Activated gamma-delta T cell treated with anti-CD3 and anti-CD28 coated beads, Interleukin-2, amount 50 U/mL, for 16 hours (primary cell): ENCODE results near the gene ATXN1.
"Not testable (repeated sequence)": the region's sequence is repeated elsewhere in the genome, so short reads cannot be mapped to it uniquely, and the experiment has no call there.

Experiments used
- DNase-seq: peaks from one replicate; pipeline ENCODE4 v3.0.0-alpha.2; 2020; ENCODE audit warnings: low read depth

ATXN1 gene

DNA sequence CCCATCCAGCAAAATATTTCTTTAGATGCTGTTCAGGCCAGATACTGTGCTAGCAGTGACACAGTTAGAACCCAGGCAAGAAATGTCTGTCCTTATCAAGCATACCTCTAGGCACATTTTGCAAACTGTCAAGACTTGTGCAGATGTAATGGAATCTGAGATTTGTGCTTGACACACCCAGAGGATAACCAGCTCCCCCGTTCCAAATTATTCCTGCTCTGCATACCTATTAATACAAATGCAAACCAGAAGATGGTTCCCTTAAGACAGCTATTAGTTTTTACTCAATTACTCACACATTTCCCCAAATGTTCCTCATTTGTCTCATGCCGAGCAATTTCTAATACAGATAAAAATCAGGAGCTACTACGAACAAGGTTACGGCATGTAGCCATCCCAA lies 40.4 kb downstream of the ATXN1 start:
- DNase-seq, result no peak

DNA sequence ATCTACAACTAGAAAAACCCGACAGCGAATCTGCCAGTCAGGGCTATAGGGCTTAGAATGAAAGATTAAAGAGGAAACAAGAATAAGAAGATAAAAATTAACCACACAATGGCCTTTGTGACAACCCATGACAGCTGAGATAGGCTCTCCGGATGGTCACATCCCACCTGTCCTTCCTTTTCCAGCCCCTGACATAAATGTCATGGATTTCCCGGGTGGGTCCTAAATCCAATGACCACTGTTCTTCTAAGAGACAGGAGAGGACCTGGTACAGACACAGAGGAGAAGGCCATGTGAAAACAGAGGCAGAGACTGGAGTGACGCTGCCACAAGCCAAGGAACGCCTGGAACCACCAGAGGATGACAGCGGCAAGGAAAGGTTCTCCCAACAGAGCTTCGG lies 41.8 kb downstream of the ATXN1 start:
- DNase-seq, result no peak

DNA sequence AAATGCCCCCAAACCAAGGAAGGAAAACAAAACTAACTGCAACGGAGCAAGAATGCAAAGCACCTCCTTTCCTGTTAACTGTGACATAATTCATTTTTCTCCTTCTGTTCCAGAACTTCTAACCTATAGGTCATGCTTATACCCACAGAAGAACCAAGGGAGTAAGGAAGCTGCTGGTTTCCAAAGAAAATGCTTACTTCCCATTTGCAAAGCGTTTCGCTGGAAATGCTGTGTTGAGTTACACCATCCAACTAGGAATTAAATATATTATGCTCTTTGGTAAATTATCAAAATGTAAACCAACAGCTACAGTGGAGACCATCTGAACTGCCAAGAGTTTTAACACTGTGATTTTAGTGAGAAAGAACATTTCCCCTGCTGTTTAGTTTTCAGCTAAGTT lies 42.9 kb downstream of the ATXN1 start:
- DNase-seq, result no peak

DNA sequence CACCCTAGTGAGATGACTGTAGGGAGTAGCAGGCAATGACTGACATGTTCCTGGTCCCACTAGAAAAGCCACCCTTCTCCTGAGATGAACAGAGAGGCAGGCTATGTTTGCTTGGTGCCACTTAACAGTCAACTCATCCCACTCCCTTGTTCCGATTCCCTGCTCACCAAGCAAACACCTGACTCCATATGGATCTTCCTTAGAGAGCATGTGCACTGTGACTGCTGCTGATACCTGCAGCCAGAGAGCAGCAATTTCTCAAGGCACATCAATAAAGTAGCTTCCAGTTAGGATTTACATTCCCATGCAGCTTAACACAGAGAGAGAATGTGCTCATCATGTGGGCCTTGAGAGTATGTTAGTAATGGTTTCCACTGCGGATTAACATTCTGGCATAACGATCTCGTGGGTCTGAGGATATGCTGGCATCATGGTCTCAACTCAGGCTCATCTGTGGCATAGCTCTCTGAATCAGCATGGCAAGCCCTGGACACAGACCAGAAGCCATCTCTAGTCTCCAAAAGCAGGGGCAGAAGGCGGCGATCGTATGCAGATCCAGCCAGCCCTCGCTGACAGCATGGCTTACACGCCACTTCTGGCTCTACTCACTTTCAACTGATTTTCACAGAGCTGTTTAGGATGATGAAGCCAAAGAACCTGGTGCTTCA lies 43.9 kb downstream of the ATXN1 start:
- no peak for DNase-seq

DNA sequence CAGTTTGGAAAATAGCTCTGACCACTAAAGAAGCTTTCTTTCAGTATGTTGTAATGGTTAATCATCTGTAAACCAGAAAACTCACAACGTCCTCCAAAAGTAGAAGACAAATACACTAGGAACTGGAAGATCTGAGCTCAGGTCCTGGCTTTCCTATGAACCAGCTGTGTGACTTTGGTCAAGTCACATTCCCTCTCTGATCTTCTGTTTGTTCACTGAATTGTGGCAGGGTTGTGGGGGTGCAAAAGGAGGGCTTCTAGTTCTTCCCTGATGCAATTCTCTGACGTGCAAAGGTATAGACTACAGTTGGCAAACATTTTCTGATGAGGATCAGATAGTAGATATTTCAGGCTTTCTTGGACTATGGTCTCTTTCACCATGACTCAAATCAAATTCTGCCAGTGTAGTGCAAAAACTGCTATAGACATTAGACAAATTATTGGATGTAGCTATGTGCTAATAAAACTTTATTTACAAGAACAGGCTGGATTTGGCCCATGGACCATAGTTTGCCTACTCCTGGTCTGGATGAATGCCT lies 44.9 kb downstream of the ATXN1 start:
- DNase-seq, result no peak

DNA sequence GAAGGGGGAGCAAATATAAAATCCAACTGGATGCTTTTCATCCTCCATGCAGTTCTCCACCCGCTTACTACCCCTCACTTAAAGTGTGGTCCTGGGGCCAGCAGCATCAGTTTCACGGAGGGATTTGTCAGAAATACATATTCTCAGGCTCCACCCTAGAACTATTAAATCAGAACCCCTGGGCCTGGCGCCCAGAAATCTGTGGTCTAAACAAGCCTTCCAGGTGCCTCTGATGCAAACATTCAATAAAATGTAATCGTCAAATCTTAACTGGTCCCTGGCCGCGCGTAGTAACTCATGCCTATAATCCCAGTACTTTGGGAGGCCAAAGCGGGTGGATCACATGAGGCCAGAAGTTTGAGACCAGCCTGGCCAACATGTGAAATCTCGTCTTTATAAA lies 47.7 kb downstream of the ATXN1 start:
- no peak for DNase-seq

DNA sequence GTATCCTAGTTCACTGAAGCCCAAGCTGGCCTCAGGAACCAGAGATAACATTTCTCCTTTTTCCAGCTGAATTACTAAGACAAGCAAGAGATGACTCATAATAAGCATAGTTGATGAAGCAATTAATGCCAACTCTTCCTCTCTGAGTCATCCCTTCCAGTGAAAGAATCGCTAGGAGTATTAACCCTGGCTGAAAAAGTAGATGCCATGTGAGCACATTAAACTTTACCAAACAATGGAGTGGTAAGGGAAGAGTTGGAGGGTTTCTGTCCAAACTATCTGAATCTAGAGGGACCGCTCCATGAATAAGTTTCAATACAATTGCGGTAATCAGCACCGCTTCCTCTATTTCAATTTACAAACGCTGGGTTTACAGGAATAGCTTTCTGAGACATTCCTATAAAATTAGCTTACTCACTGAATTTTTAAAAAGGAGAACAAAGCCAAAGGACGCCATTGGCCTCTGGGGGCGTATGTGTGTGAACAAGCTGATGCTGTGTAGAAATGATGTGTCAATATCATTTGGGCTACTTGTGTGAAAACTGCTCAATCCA lies 48.3 kb downstream of the ATXN1 start:
- DNase-seq, result no peak

DNA sequence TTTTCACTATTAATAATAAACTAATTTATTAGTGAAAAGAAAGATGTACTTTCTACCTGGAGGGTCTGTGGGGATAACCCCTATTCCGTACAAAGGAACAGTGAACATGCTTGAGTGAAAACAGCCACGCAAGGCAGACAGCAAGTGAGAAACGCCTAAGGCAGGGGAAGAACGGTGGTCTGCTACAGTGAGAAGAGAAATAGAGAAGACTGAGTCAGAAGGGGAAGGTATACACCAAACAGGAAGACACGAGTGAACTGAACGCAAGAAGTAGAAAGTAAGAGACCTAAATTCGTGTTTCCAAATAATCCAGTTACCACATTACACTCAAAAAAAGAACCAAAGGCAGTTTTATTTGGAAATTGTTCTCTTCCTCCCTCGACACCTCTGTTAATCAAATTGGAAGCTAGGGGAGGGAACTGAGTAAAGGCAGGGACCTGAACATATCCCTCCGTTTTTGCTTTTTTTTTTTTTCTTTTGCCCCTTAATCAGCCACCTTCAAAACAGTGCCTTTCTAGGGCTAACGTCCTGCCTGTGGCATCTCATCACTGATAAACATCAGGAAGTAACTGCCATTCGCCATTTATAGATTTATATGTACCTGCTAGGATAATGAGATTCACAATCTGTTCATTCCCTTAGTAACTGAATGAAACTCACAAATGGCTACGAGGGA lies 48.9 kb downstream of the ATXN1 start:
- DNase-seq, result no peak

DNA sequence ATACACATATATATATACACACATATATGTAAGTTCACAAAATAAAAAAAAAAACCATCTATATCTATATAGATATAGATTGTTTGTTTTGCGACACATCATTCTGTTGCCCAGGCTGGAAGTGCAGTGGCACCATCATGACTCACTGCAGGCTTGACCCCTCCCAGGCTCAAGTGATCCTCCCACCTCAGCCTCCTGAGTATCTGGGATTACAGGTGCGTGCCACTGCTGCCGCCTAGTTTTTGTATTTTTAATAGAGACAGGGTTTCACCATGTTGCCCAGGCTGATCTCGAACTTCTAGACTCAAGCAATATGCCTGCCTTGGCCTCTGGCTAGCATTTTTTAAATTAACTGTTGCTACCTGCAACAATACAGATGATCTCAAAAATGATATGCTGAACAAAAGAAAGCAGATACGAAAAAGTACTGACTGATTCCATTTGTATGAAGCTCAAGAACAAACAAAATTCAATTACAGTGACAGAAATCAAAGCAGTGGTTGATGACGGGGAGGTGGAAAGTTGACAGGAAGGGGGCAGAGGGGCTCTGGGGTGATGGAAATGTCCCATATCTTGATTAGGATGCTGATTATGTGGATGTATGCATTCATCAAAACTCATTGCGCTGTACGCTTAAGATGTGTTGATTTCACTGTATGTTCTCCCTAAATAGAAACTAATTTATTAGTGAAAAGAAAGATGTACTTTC lies 49.6 kb downstream of the ATXN1 start:
- DNase-seq, result no peak

DNA sequence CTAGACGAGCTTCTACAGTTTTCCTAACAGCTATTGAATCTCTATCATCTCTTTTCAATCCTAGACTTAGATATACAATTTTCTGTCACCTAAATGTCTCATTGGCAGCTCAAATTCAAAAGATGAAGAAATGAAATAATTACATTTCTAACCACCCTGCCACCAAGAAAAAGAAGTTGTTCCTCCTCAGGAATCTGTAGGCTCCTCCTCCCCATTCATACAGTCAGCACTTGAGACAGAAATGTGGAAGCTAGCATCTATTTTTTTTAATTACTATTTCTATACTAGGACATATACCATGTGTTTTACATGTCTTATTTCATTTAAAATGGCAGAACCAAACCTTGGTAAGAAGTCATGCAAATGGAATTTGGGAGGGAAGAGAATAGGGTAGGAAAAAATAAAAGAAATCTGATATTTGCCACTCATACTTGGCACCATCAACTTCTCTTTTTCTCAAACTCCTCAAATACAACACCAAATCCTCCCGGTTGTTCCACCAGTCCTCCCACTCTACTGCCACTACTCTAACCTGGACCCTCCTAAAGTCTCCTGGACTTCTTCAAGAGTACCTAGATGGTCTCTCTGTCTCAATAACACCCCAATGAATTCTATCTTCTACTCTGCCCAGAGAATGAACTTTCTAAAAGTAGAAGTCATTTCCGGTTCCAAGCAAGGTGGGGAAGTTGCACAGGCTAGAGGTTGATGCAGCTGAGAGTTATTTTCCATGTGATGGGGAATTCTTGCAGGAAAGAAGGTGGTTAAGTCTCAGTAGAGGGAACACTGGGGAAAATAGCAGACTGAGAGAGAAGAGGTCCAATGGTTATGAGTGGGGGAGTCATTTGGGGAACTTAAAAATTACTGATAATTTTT lies 54.1 kb downstream of the ATXN1 start:
- DNase-seq, result no peak

DNA sequence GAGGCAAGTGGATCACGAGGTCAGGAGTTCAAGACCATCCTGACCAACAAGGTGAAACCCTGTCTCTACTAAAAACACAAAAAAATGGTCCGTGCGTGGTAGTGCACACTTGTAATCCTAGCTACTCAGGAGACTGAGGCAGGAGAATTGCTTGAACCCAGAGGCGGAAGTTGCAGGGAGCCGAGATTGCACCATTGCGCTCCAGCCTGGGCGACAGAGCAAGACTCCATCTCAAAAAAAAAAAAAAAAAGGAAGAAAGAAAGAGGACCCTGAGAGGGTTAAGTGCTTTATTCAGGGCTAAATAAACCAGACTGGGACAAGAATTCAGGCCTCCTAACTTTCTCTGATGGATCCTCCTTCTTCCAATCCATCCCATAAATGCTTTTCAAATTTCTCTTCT lies 54.8 kb downstream of the ATXN1 start:
- not testable (repeated sequence) for DNase-seq

DNA sequence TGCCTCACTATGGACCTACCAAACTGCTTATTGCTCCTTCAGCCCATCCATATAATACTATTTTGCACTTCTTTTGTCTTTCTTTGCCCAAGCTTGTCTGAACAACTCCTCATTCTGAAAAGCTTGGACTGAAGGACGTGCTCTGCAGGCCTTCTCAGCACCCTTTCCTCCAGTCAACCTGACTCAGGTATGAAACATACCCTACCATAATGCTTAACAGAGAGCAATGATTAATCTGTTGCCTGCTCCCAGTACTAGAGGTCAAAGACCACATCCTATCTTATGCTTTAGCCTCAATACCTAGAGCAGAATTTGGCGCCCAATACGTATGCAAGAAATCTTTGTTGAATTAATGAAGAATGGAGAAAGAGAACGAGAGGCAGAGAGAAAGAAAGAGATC lies 55.2 kb downstream of the ATXN1 start:
- no peak for DNase-seq

DNA sequence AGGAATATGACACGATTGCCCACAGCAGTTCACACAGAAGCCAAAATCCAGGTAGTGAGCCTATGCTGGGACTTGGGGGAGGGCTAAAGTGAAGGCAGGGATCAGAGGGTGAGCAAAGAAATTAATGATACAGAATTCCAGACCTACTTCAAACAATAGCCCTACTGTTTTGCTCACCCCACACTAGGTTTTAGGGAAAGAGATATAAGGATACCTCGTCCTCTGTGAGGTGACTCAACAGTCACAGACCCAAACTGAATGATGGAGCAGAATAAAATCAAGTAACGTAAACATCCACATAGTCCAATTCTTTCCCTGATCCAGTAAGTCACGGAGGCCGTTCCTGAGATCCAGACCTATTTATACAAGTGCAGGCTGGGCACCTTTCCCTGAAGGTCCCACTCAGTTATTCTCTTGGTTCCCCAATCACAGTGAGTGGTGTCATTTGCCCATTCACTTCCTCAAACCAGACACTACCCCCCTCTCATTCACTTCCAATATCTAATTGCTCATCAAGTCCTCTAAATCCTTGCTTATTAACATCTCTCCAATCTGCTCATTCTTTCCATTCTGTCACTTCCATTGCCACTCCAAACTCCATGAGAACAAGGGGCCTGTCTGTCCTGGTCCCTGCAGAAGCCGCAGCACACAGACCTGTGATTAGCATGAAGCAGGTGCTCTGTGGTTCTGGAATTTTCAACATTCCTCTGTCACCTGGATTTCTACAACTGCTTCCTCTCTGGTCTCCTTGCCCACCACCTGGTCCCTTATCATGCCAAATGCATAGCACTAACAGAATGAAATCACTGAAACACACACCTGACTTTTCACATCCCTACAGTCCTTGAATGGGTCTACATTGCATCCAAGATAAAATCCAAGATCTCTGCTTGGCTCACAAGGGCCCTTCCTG lies 55.9 kb downstream of the ATXN1 start:
- no peak for DNase-seq

DNA sequence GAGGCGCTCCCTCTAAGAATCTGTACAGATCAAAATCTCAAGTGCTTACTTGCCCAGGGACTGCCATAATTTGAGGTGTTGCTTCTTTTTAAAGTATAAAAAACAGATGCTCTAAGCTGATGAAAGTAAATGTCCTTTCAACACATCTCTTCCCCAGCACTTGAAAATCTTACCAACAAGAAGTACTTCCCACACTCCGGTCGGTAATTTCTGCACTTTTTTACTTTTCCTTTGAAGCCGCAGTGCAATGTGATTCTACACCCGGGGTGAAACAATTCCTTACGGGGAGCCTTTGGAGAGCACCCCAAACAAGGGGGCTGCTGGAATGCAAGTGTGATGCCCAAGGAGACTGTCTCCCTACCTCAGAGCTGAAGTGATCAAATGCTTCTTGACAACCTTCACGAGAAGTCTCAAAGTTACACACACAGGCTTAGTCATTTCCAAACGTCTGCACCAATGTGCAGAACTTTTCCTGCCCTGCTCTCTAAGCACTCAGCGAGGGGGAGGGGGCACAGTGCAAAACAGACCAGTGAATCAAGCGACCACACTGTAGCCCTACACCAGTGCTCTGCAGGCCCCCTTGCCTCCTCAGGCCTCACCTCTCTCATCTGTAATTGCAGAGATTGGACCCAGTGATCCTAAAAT lies 56.7 kb downstream of the ATXN1 start:
- no peak for DNase-seq

DNA sequence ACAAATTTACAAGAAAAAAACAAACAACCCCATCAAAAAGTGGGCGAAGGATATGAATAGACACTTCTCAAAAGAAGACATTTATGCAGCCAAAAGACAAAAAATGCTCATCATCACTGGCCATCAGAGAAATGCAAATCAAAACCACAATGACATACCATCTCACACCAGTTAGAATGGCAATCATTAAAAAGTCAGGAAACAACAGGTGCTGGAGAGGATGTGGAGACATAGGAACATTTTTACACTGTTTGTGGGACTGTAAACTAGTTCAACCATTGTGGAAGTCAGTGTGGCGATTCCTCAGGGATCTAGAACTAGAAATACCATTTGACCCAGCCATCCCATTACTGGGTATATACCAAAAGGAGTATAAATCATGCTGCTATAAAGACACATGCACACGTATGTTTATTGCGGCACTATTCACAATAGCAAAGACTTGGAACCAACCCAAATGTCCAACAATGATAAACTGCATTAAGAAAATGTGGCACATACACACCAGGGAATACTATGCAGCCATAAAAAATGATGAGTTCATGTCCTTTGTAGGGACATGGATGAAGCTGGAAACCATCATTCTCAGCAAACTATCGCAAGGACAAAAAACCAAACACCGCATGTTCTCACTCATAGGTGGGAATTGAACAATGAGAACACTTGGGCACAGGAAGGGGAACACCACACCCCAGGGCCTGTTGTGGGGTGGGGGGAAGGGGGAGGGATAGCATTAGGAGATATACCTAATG lies 58.5 kb downstream of the ATXN1 start:
- DNase-seq, result not testable (repeated sequence)

DNA sequence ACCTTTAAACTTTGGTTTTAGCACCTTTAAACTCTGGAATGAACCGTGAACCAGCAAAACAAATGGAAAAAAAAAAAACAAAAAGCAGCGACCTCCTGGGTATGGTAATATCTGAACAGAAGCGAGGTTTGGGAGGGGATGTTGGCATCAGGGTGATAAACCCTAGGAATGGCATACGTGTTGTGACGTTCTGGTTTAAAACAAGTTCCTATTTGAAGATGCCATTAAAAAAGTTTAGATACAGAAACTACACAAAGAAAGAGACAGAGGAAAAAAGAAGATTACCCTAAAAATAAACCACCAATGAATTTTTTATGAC lies 60.4 kb downstream of the ATXN1 start:
- no peak for DNase-seq

DNA sequence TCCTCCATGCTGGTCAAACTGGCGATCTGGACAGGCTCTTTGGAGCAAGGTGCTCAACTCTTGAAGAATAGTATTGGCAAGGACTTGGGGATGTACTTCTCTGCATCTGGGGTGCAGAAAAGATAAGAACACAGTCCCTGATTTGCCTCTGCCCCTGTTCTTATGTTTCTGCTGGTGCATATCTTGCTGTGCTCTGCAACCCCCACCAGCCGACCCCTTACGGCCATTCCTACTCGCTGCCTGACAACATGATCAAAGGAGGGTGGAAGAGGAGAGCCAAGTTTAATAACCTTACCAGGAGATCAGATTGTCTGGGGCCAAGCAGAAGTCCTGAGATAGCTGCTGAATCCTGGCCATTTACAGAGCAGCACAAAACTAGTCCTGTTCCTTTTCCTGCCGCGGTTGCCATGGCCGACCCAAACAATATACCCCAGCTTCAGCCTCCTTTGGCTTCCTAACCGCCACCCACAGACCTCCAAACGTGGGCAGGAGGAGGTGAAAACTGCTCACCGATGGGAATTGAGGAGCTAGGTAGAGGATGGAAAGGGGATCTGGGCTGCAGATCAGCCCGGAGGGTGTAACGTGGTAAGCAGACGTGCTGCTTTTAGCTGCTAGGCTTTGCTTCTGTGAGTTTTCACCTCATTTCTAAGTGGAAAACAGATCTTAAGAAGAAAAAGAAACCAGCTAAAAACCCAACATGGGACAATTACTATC lies 60.9 kb downstream of the ATXN1 start:
- DNase-seq, result peak; percentile 31

DNA sequence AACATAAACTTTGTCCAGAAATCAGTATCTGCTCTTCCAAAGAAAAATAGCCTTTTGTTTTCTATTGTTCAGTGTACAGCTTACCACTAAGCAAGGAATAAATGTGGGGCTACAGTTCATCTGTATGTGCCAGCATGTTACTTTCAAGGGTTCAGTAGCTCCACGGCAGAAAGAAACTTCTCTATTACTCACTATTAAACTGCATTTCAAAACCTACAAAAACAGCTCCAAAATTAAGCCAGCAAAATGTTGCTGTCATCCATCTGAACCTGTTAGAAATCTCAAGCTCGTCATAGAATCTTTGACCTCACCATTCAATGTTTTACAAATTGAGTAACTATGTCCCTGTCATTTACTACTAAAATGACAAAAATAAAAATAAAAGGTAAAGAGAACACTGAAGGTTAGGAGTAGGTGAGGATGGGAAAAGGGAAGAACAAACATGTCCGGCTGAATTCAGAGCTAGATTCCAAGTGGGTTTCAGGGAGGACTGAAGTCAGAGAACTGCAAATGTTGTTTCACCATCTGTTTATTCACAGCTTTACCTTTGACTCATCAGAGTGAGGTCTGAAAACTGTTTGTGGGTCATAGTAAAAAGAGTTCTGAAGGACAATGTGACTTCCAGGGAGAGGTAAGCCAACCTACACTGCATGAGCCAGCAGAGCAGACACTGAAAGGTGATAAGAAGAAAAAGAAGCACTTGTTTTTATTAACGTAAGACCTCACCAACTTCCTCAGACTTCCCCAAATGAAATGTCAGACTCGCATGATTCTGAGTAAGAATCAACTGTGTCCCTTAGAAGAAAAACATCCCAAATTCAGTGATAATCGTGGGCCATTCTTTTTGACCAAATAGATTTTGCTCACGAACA lies 62.0 kb downstream of the ATXN1 start:
- no peak for DNase-seq
